GM18511 (cell line): ENCODE results near the gene CFAP107.
"Not testable (repeated sequence)": the region's sequence is repeated elsewhere in the genome, so short reads cannot be mapped to it uniquely, and the experiment has no call there.

ENCODE experiments used
- ATAC-seq: cut with Tn5 transposase; IDR thresholded peaks from one replicate; pipeline ENCODE4 v1.9.1; 2021; ENCODE audit warnings: mild to moderate bottlenecking, moderate library complexity; ENCODE audit not compliant: unreplicated experiment

Gene CFAP107, protein sequence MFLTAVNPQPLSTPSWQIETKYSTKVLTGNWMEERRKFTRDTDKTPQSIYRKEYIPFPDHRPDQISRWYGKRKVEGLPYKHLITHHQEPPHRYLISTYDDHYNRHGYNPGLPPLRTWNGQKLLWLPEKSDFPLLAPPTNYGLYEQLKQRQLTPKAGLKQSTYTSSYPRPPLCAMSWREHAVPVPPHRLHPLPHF

DNA sequence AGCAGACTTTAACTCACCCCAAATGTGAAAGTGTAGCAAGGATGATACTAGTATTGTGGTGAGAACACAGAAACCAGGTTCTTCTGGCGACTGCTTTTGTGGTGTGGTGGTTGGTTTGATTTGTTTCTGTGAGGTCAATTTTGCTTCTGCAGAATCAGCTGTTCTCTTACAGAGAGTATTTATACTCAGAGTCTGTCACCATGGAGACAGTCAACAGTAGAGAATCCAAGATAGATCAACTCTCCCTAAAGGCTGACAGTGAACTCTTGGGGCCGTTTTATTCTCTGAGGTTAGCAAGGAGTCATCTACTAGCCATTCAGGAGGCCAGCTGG lies at the start of gene CFAP107:
Gene CFAP107, plus strand, starts transcription at position 209 of the 332 bp plus-strand sequence. CDS start 231 bp downstream, outside the sequence.
- ATAC-seq: no peak

DNA sequence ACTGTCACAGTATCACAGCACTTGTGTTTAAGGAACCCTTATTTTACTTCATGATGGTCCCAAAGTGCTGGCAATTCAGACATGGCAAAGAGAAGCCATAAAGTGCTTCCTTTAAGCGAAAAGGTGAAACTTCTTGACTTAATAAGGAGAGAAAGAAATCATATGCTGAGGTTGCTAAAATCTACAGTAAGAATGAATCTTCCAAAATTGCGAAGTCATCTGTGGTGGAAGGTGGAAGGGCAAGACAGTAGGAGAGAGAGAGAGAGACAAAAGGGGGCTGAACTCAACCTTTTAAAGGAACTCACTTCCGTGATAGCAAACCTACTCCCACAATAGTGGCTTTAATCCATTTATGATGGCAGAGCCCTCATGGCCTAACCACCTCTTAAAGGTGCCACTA lies 49.3 kb upstream of the CFAP107 start:
- ATAC-seq: no peak

DNA sequence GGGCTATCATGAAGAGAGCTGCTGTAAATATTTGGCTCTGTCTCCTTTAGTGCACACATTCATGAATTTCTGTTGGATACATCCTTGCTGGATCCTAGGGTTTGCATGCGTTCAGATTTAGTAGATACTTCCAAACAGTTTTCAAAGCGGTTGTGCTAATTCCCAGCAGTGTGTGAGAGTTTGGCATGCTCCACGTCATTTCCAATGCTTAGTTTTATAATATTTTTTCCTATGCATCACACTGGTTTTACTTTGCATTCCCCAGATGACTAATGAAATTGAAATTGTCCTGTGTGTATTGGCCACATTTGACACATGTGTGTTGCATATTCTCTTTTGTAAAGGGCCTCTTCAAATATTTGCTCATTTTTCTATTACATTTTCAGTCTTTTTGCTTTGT lies 48.6 kb upstream of the CFAP107 start:
- no peak for ATAC-seq

GRCh38 chr1:12703821-12704451 lies 42.1 kb upstream of the CFAP107 start:
- ATAC-seq: no peak

- ATAC-seq: no peak
Observed at GRCh38 chr1:12706061-12706460, 39.9 kb upstream of the CFAP107 start.

GRCh38 chr1:12708396-12709090 lies 37.5 kb upstream of the CFAP107 start:
- no peak for ATAC-seq

DNA sequence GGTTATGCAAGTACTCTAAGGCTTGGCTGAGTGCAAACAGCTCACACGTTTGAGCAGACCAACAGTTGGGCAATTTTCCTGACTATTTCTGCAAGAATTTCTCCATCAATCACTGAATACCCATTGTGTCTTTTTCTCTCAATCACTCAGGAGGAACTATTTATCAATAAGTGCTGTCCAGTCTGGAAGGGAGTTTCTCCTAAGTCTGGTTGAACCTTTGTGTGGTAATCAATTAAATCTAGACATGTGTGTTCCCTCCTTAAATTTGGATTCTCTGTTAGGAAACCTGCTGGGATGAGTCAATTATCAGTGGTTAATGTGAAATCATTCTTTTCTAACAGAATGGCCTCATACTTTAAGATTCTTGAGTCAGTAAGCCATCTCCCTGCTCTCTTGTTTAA lies 36.9 kb upstream of the CFAP107 start:
- ATAC-seq: no peak

GRCh38 chr1:12709696-12710095 lies 36.3 kb upstream of the CFAP107 start:
- no peak for ATAC-seq

- ATAC-seq: no peak
Observed at GRCh38 chr1:12711536-12711935, 34.5 kb upstream of the CFAP107 start.

- no peak for ATAC-seq
Observed at GRCh38 chr1:12712076-12712475, 33.9 kb upstream of the CFAP107 start.

- no peak for ATAC-seq
Observed at GRCh38 chr1:12712929-12713328, 33.1 kb upstream of the CFAP107 start.

DNA sequence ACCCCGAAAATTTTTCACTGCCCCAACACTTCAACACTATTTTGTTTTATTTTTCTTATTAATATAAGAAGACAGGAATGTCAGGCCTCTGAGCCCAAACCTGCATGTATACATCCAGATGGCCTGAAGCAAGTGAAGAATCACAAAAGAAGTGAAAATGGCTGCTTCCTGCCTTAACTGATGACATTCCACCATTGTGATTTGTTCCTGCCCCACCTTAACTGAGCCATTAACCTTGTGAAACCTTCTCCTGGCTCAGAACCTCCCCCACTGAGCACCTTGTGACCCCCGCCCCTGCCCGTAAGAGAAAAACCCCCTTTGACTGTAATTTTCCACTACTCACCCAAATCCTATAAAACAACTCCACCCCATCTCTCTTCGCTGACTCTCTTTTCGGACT lies 32.3 kb upstream of the CFAP107 start:
- not testable (repeated sequence) for ATAC-seq

GRCh38 chr1:12714710-12715475 lies 31.1 kb upstream of the CFAP107 start:
- ATAC-seq: no peak

- ATAC-seq: no peak
Observed at GRCh38 chr1:12715896-12716437, 30.0 kb upstream of the CFAP107 start, which contains the start of gene AADACL3. Gene AADACL3, plus strand, starts transcription at chr1:12716110. Its CDS starts 67 bp downstream, at chr1:12716177.

DNA sequence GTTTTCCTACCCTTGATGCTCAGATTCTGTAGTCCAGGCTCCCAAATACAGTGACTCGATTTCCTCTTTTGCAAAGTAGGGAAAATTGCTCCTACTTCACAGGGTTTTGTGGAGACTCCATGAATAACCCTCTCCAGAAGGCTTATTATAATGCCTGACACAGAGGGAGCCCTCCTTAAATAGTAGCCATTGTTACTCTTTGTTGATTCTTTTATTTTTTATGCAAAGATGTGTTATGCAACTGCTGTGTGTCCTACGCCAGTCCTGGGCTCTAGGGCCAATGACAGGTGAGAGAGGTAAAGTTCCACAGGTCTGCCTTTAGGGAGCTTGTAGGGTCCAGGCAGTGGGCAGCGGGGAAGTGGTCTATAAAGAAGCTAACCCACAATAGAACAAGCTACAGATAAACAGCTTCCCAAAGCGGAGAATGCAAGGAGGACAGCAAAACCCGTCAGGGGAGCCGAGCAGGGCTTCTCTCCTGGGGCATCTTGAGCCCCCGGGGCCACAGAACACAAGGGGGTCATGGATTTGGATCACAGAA lies 28.6 kb upstream of the CFAP107 start:
- no peak for ATAC-seq

GRCh38 chr1:12722626-12723025 lies 23.4 kb upstream of the CFAP107 start:
- no peak for ATAC-seq

DNA sequence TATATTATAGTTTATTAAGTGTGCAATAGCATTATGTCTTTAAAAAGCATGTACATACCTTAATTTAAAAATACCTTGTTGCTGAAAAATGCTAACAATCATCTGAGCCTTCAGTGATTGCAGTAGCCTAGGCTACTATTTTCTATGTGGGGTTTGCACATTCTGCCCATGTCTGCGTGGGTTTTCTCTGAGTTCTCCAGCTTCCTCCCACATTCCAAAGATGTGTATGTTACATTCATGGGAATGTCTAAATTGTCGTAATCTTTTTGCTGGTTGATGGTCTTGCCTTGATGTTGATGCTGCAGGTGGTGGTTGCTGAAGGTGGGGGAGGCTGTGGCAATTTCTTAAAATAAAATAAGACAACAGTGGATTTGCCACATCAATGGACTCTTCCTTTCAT lies 17.6 kb upstream of the CFAP107 start:
- no peak for ATAC-seq

DNA sequence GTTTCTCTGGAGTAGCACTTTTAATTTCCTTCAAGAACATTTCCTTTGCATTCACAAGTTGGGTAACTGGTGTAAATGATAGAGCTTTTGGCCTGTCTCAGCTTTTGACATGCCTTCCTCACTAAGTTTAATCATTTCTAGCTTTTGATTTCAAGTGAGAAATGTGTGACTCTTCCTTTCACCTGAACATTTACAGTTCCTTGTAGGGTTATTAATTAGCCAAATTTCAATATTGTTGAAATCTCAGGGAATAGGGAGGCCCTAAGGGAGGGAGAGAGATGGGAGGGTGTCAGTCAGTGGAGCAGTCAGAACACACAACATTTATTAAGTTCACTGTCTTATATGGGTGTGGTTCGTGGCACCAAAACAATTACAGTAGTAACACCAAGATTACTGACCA lies 15.8 kb upstream of the CFAP107 start:
- ATAC-seq: no peak

DNA sequence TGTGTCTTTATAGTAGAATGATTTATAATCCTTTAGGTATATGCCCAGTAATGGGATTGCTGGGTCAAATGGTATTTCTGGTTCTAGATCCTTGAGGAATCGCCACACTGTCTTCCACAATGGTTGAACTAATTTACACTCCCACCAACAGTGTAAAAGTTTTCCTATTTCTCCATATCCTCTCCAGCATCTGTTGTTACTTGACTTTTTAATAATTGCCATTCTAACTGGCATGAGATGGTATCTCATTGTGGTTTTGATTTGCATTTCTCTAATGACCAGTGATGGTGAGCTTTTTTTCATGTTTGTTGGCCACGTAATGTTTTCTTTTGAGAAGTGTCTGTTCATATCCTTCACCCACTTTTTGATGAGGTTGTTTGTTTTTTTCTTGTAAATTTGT lies 14.9 kb upstream of the CFAP107 start:
- ATAC-seq: not testable (repeated sequence)

DNA sequence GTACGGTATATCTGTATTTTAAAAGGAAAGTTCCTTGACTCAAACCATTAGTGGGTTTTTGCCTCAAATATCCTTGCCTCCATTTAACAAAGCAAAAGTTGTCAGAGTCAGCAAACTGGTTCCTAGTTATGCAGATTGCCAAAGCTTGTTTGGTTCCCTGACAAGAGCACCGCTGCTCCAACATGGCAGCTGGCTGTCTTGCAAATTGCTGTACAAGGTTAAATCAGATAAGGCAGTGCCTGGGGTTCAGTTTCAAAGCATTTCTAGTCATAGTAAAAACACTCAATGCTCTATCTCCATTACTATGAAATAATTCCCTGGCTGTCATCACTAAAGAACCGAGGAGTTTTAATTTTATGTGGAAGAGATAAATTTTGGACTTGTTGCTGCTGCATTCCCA lies 11.3 kb upstream of the CFAP107 start:
- ATAC-seq: no peak

GRCh38 chr1:12738934-12739333 lies 7.1 kb upstream of the CFAP107 start:
- ATAC-seq: no peak
